Body of pancreas (tissue), 4 donors: ENCODE data around the gene TNFAIP2. TPM values are rescaled to one million over a fixed set of nuclear protein-coding genes. Genes with fewer than 3 reads are reported as not detected.

ENCODE experiments used
- ATAC-seq: fragments of 150-250 bp; one replicate; pipeline ENCODE4 v1.9.1; 2016
- DNase-seq, 4 donors: peaks; one replicate each; pipeline ENCODE4 v3.0.0-alpha.2; 2019
- H3K27ac ChIP-seq, 4 donors: fragments of 200-600 bp; sonication (generic); 1 replicate in 3 of 4; 2 replicates in 1 of 4; pipeline versions ENCODE4 v1.5.1 to v1.6.1; 2016 to 2019; ENCODE audit warnings: mild to moderate bottlenecking in 1 of 4, mixed read lengths in 1 of 4, moderate library complexity in 1 of 4
- H3K27me3 ChIP-seq, 2 donors: fragments of 200-600 bp; sonication (generic); one replicate each; pipeline ENCODE4 v1.6.0; 2016; ENCODE audit warnings: mild to moderate bottlenecking in 1 of 2
- H3K36me3 ChIP-seq, 2 donors: fragments of 200-600 bp; sonication (generic); replicated peaks in 1 of 2; 2 replicates each; pipeline ENCODE4 v1.5.1; 2016; ENCODE audit warnings: low read depth in 2 of 2; ENCODE audit not compliant: insufficient read depth in 1 of 2
- H3K4me1 ChIP-seq: fragments of 200-600 bp; sonication (generic); one replicate; pipeline ENCODE4 v1.6.0; 2016
- H3K4me3 ChIP-seq, 2 donors: fragments of 200-600 bp; sonication (generic); 1 replicate in 1 of 2; 2 replicates in 1 of 2; pipeline ENCODE4 v1.5.1; 2016 to 2019
- H3K9me3 ChIP-seq, 3 donors: fragments of 200-600 bp; sonication (generic); 1 replicate in 2 of 3; 2 replicates in 1 of 3; pipeline ENCODE4 v1.5.1; 2016
- CTCF ChIP-seq, 7 experiments: fragments of 450-650 bp in 4 of 7; fragments of 200-600 bp in 3 of 7; sonication (generic) in 3 of 7; IDR thresholded peaks; one replicate each; pipeline ENCODE4 v1.5.1; 2016 to 2019; ENCODE audit warnings: antibody characterized with exemption in 7 of 7
- POLR2A ChIP-seq, 3 donors: fragments of 450-650 bp; IDR thresholded peaks; one replicate each; pipeline ENCODE4 v1.6.1; 2016; ENCODE audit warnings: antibody characterized with exemption in 3 of 3, mild to moderate bottlenecking in 2 of 3
- WGBS, 2 donors: methylation state at CpG; one replicate each; pipeline ENCODE4 v1.1.5; 2017; 5-methylcytosine and 5-hydroxymethylcytosine counted together
- intact Hi-C: fragments of 100-400 bp; cut with DNase I; formaldehyde crosslinking; loops from one replicate; pipeline ENCODE4 v1.15.1; 2023
- total RNA-seq, 2 donors: library from RNA; depleted of rRNA; stranded (reverse); fragments of >200 nt; gene quantifications; one replicate each; pipeline ENCODE4 v1.1.0, GENCODE V29; 2016

Gene TNFAIP2
- total RNA-seq, 2 donors from 2014 or later: 22.1 to 75.5 TPM

GRCh38 chr14:103143506-103143905 lies 20.2 kb downstream of the TNFAIP2 start:
- H3K4me1 ChIP-seq: no peaks in the 10 kb centered on the region
- H3K27me3 ChIP-seq: peaks cover 0 to 3% of the 10 kb centered on the region in 2 donors
- no peak for DNase-seq
- no peak overlapping the region for H3K27ac ChIP-seq
- TF ChIP-seq POLR2A (IDR thresholded peaks at IDR 0.05) (no peak), CTCF (IDR thresholded peaks at IDR 0.05) (no peak)
- H3K9me3 ChIP-seq: no peaks in the 10 kb centered on the region
- WGBS, 2 donors: 47 to 49% methylated on average over 6 of the region's 6 CpGs
- H3K36me3 ChIP-seq: no peaks in the 10 kb centered on the region
- intact Hi-C loops: no loop called here
- H3K4me3 ChIP-seq: no peak overlapping the region
- no peak for ATAC-seq

- H3K36me3 ChIP-seq: no peaks in the 10 kb centered on the region
- ATAC-seq: no peak
These were observed 20.8 kb downstream of the TNFAIP2 start for GRCh38 chr14:103144085-103144484.

GRCh38 chr14:103146141-103146709 lies 23.0 kb downstream of the TNFAIP2 start:
- H3K4me3 ChIP-seq: no peak overlapping the region
- H3K27ac ChIP-seq: no peak overlapping the region
- intact Hi-C loops: no loop called here
- H3K9me3 ChIP-seq: no peaks in the 10 kb centered on the region
- peaks cover 0 to 3% of the 10 kb centered on the region in 2 donors for H3K27me3 ChIP-seq
- ATAC-seq (no peak), DNase-seq (no peak)
- 77 to 87% methylated on average over 9 to 19 of the region's 19 CpGs for WGBS, 2 donors
- peaks cover 1% of the 10 kb centered on the region for H3K4me1 ChIP-seq
- no peak for TF ChIP-seq POLR2A (IDR thresholded peaks at IDR 0.05)
- TF ChIP-seq CTCF (IDR thresholded peaks at IDR 0.05): no peak
- no peaks in the 10 kb centered on the region for H3K36me3 ChIP-seq

More at GRCh38 chr14:103144085-103144484, 20.8 kb downstream of the TNFAIP2 start:
- no peak overlapping the region for H3K27ac ChIP-seq
- H3K9me3 ChIP-seq: no peaks in the 10 kb centered on the region
- H3K27me3 ChIP-seq: peaks cover 0 to 3% of the 10 kb centered on the region in 2 donors
- H3K4me3 ChIP-seq: no peak overlapping the region
- no peak for DNase-seq
- intact Hi-C loops: no loop called here
- 45 to 58% methylated on average over 4 of the region's 4 CpGs for WGBS, 2 donors
- no peaks in the 10 kb centered on the region for H3K4me1 ChIP-seq
- no peak for TF ChIP-seq CTCF (IDR thresholded peaks at IDR 0.05)

GRCh38 chr14:103149351-103150237 lies 26.3 kb downstream of the TNFAIP2 start:
- 79 to 85% methylated on average over 8 to 10 of the region's 10 CpGs for WGBS, 2 donors
- Histone ChIP-seq H3K4me1 (peaks cover 3% of the 10 kb centered on the region), H3K36me3 (no peaks in the 10 kb centered on the region), H3K27ac (no peak overlapping the region), H3K9me3 (no peaks in the 10 kb centered on the region), H3K4me3 (no peak overlapping the region), H3K27me3 (no peaks in the 10 kb centered on the region)
- no peak for DNase-seq
- ATAC-seq: no peak
- TF ChIP-seq CTCF (IDR thresholded peaks at IDR 0.05): no peak
- no peak for TF ChIP-seq POLR2A (IDR thresholded peaks at IDR 0.05)
- intact Hi-C loops: no loop called here
